ENCODE results near the gene HECTD4. TPM values are rescaled to one million over a fixed set of nuclear protein-coding genes. Genes with fewer than 3 reads are reported as not detected.

The HECTD4 gene
- total RNA-seq, 1 donor from 2014 or later: 33.6 TPM

- intact Hi-C loops (cut with micrococcal nuclease): loop anchor here (5.0 to 10.0 kb wide), 3 partner anchors 87 to 704 kb away; partner anchors contain the start of genes ACAD10, BRAP and MAPKAPK5
Observed at GRCh38 chr12:112389228-112389627, 7.0 kb upstream of the HECTD4 start.

GRCh38 chr12:112386726-112387125, 4.5 kb upstream of the HECTD4 start:
- H3K4me3 Mint-ChIP-seq: no peak overlapping the region
- H3K9me3 Mint-ChIP-seq: no peaks in the 10 kb centered on the region
- DNase-seq: no peak
- H3K27me3 Mint-ChIP-seq: no peaks in the 10 kb centered on the region
- no peaks in the 10 kb centered on the region for H3K36me3 Mint-ChIP-seq (ENCODE audit: low read depth)
- intact Hi-C loops (cut with micrococcal nuclease): loop anchor here (1.0 to 10.0 kb wide), 6 partner anchors 22 to 702 kb away; partner anchors contain the start of genes ACAD10, BRAP, MAPKAPK5 and RPL6
- H3K4me1 Mint-ChIP-seq: peaks cover 18% of the 10 kb centered on the region
- peak overlapping the region; percentile 87 for H3K27ac Mint-ChIP-seq

More at GRCh38 chr12:112389228-112389627, 7.0 kb upstream of the HECTD4 start:
- peaks cover 13% of the 10 kb centered on the region for H3K4me1 Mint-ChIP-seq
- no peak overlapping the region for H3K27ac Mint-ChIP-seq
- no peaks in the 10 kb centered on the region for H3K36me3 Mint-ChIP-seq (ENCODE audit: low read depth)
- no peak for DNase-seq
- peaks cover 3% of the 10 kb centered on the region for H3K27me3 Mint-ChIP-seq
- H3K4me3 Mint-ChIP-seq: no peak overlapping the region
- no peaks in the 10 kb centered on the region for H3K9me3 Mint-ChIP-seq

GRCh38 chr12:112382866-112383265, 635 bp upstream of the HECTD4 start:
- no peaks in the 10 kb centered on the region for H3K27me3 Mint-ChIP-seq
- H3K4me3 Mint-ChIP-seq: peak overlapping the region; percentile 95
- intact Hi-C loops (cut with micrococcal nuclease): loop anchor here (1.0 to 10.0 kb wide), 4 partner anchors 26 to 698 kb away; partner anchors contain the start of genes ACAD10, BRAP, MAPKAPK5 and RPL6
- peak overlapping the region; percentile 91 for H3K27ac Mint-ChIP-seq
- peaks cover 33% of the 10 kb centered on the region for H3K4me1 Mint-ChIP-seq
- H3K36me3 Mint-ChIP-seq (ENCODE audit: low read depth): peaks cover 3% of the 10 kb centered on the region
- H3K9me3 Mint-ChIP-seq: no peaks in the 10 kb centered on the region
- DNase-seq: peak; percentile 59

GRCh38 chr12:112381406-112381882, 787 bp downstream of the HECTD4 start:
- H3K9me3 Mint-ChIP-seq: no peaks in the 10 kb centered on the region
- H3K27me3 Mint-ChIP-seq: no peaks in the 10 kb centered on the region
- peak; percentile 80 for DNase-seq
- peak overlapping the region; percentile 91 for H3K27ac Mint-ChIP-seq
- intact Hi-C loops (cut with micrococcal nuclease): loop anchor here (10.0 kb wide), 2 partner anchors 537 to 697 kb away; partner anchors contain the start of genes ACAD10, BRAP and MAPKAPK5
- H3K4me1 Mint-ChIP-seq: peaks cover 23% of the 10 kb centered on the region
- peak overlapping the region; percentile 95 for H3K4me3 Mint-ChIP-seq
- peaks cover 3% of the 10 kb centered on the region for H3K36me3 Mint-ChIP-seq (ENCODE audit: low read depth)

GRCh38 chr12:112380663-112381405, 1.4 kb downstream of the HECTD4 start:
- peak; percentile 65 for DNase-seq
- Mint-ChIP-seq H3K27ac (peak overlapping the region; percentile 91), H3K4me1 (peaks cover 20% of the 10 kb centered on the region), H3K4me3 (peak overlapping the region; percentile 95), H3K9me3 (no peaks in the 10 kb centered on the region), H3K27me3 (no peaks in the 10 kb centered on the region), H3K36me3 (ENCODE audit: low read depth) (peaks cover 3% of the 10 kb centered on the region)
- intact Hi-C loops (cut with micrococcal nuclease): loop anchor here (10.0 kb wide), 2 partner anchors 536 to 696 kb away; partner anchors contain the start of genes ACAD10, BRAP and MAPKAPK5

- Mint-ChIP-seq H3K4me1 (peaks cover 12% of the 10 kb centered on the region), H3K4me3 (no peak overlapping the region), H3K9me3 (no peaks in the 10 kb centered on the region), H3K27ac (no peak overlapping the region), H3K36me3 (ENCODE audit: low read depth) (peaks cover 3% of the 10 kb centered on the region), H3K27me3 (no peaks in the 10 kb centered on the region)
- DNase-seq: no peak
- intact Hi-C loops (cut with micrococcal nuclease): no loop called here
Observed at GRCh38 chr12:112375105-112375504, 7.1 kb downstream of the HECTD4 start.

GRCh38 chr12:112374166-112374740, 8.0 kb downstream of the HECTD4 start:
- Mint-ChIP-seq H3K27ac (no peak overlapping the region), H3K4me3 (no peak overlapping the region), H3K4me1 (peaks cover 12% of the 10 kb centered on the region), H3K36me3 (ENCODE audit: low read depth) (peaks cover 2% of the 10 kb centered on the region), H3K9me3 (no peaks in the 10 kb centered on the region), H3K27me3 (no peaks in the 10 kb centered on the region)
- intact Hi-C loops (cut with micrococcal nuclease): no loop called here
- DNase-seq: no peak

GRCh38 chr12:112370868-112371510, 11.2 kb downstream of the HECTD4 start:
- Mint-ChIP-seq H3K36me3 (ENCODE audit: low read depth) (peaks cover 2% of the 10 kb centered on the region), H3K4me1 (peaks cover 12% of the 10 kb centered on the region), H3K27ac (no peak overlapping the region), H3K9me3 (no peaks in the 10 kb centered on the region), H3K4me3 (no peak overlapping the region), H3K27me3 (no peaks in the 10 kb centered on the region)
- intact Hi-C loops (cut with micrococcal nuclease): no loop called here
- DNase-seq: no peak

- Mint-ChIP-seq H3K4me3 (no peak overlapping the region), H3K4me1 (peaks cover 12% of the 10 kb centered on the region), H3K27me3 (no peaks in the 10 kb centered on the region), H3K36me3 (ENCODE audit: low read depth) (peaks cover 2% of the 10 kb centered on the region), H3K9me3 (no peaks in the 10 kb centered on the region), H3K27ac (no peak overlapping the region)
- DNase-seq: no peak
- intact Hi-C loops (cut with micrococcal nuclease): no loop called here
Observed at GRCh38 chr12:112370199-112370598, 12.0 kb downstream of the HECTD4 start.

GRCh38 chr12:112368856-112369255, 13.4 kb downstream of the HECTD4 start:
- no peak for DNase-seq
- Mint-ChIP-seq H3K9me3 (no peaks in the 10 kb centered on the region), H3K4me1 (peaks cover 7% of the 10 kb centered on the region), H3K4me3 (no peak overlapping the region), H3K36me3 (ENCODE audit: low read depth) (no peaks in the 10 kb centered on the region), H3K27me3 (no peaks in the 10 kb centered on the region), H3K27ac (no peak overlapping the region)
- intact Hi-C loops (cut with micrococcal nuclease): no loop called here

GRCh38 chr12:112367965-112368364, 14.3 kb downstream of the HECTD4 start:
- H3K4me1 Mint-ChIP-seq: peaks cover 7% of the 10 kb centered on the region
- no peak overlapping the region for H3K4me3 Mint-ChIP-seq
- DNase-seq: no peak
- intact Hi-C loops (cut with micrococcal nuclease): no loop called here
- no peaks in the 10 kb centered on the region for H3K36me3 Mint-ChIP-seq (ENCODE audit: low read depth)
- no peak overlapping the region for H3K27ac Mint-ChIP-seq
- H3K9me3 Mint-ChIP-seq: no peaks in the 10 kb centered on the region
- H3K27me3 Mint-ChIP-seq: no peaks in the 10 kb centered on the region

GRCh38 chr12:112362310-112362709, 19.9 kb downstream of the HECTD4 start:
- Mint-ChIP-seq H3K27ac (no peak overlapping the region), H3K27me3 (no peaks in the 10 kb centered on the region), H3K4me3 (no peak overlapping the region), H3K36me3 (ENCODE audit: low read depth) (no peaks in the 10 kb centered on the region), H3K4me1 (no peaks in the 10 kb centered on the region), H3K9me3 (no peaks in the 10 kb centered on the region)
- DNase-seq: no peak
- intact Hi-C loops (cut with micrococcal nuclease): no loop called here

GRCh38 chr12:112361271-112361670, 21.0 kb downstream of the HECTD4 start:
- H3K27me3 Mint-ChIP-seq: no peaks in the 10 kb centered on the region
- intact Hi-C loops (cut with micrococcal nuclease): no loop called here
- no peaks in the 10 kb centered on the region for H3K4me1 Mint-ChIP-seq
- no peaks in the 10 kb centered on the region for H3K36me3 Mint-ChIP-seq (ENCODE audit: low read depth)
- no peaks in the 10 kb centered on the region for H3K9me3 Mint-ChIP-seq
- no peak overlapping the region for H3K27ac Mint-ChIP-seq
- DNase-seq: no peak
- no peak overlapping the region for H3K4me3 Mint-ChIP-seq

- H3K27me3 Mint-ChIP-seq: no peaks in the 10 kb centered on the region
- no peaks in the 10 kb centered on the region for H3K36me3 Mint-ChIP-seq (ENCODE audit: low read depth)
- no peaks in the 10 kb centered on the region for H3K4me1 Mint-ChIP-seq
- DNase-seq: no peak
- no peaks in the 10 kb centered on the region for H3K9me3 Mint-ChIP-seq
- no peak overlapping the region for H3K4me3 Mint-ChIP-seq
- H3K27ac Mint-ChIP-seq: no peak overlapping the region
- intact Hi-C loops (cut with micrococcal nuclease): no loop called here
Observed at GRCh38 chr12:112359290-112359689, 22.9 kb downstream of the HECTD4 start.
